Skeletal muscle cell (primary cell): ENCODE measurements around the gene CMC2.
A peak's percentile ranks its signal among the peaks of the same experiment; 100 is the strongest.

Experiments used
- DNase-seq: peaks from one replicate; pipeline ENCODE4 v3.0.0-alpha.2; 2010; ENCODE audit warnings: low read depth
- H3K4me3 ChIP-seq: 2 replicates; pipeline ENCODE4 v1.5.1; 2011; ENCODE audit warnings: low read depth, mild to moderate bottlenecking, control low read depth, low read length, moderate library complexity

CMC2 gene

DNA sequence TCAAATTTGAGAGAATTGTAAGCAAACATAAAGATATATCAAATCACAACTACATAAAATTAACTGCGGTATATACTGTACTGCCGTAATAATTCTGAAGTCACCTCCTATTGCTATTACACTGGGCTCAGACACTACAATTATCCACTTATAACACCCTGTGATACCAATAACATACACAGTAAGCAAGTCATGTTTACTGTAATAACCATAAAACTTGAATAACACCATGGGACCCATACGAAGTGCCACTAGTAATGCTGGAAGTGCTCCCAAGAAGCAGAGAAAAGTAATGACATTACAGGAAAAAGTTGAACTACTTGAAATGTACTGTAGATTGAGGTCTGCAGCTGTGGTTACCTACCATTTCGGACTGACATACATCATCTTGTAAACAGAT is 24.0 kb downstream of the CMC2 start:
- DNase-seq: no peak
- no peak overlapping the region for H3K4me3 ChIP-seq

DNA sequence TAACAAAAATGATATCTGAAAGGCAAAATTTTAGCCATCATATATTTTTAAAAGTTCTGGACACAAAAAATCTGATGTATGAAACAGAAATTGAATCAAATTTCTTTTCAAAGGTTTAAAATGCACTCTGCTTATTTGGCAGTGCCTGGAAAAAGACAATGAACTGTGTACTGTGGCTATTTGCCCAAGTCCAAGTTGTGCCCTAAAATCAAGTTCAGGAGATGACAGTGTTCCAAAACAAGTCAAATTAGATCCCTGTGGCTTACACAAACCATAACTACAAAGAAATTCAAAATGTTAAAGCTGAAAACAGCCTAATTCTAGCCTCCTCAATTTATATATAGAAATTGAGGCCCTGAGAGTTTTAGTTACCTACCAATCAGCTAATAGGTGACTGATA is 25.6 kb downstream of the CMC2 start:
- H3K4me3 ChIP-seq: no peak overlapping the region
- no peak for DNase-seq

DNA sequence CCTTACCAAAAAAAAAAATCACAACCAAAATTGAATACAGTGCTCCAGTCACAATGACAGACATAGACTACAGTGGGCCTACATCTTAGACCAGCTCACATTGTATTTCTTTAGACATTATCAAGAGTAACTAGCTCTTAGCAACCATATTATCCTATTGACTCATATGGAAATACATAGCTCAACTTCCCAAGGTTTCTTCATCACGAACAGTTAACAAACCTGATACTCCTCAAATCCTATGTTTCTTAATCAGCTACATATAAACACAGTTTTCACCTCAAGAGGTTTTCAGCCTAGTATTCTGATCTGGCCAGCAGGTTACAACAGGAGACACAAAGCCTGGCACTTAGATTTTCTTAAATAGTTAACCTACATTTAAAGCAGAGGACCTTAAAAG is 29.7 kb downstream of the CMC2 start:
- no peak for DNase-seq
- H3K4me3 ChIP-seq: no peak overlapping the region

DNA sequence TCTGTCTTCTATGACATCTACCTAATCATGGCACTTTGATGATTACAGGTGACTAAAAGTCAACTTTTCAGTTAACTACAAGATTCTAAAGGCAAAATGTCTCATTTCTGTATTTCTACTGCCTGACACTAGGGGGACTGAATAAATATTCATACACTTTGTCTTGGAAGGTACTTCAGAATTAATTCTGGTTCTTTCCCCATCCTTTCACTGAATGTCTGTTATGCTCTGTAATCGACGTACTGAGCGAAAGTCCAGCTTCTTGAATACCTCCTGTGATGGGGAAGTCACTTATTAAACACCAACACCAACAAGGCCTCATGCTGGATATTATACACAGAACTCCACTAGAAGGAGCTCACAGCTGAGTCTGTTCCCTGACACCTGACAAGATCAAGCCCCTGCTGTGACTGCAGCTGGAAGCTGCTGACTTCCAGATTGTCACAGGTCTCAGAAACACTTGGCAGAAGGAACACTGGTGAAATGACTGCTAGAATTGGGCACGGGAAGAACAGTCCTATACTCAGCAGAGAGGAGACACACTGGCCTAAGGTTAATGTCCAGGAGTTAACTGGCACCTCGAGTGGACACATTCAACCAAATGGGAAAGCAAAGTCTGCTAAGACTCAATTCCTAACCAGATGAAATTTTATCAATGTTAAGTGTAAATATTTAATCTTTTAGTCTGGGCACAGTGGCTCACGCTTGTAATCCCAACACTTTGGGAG is 31.9 kb downstream of the CMC2 start:
- DNase-seq: no peak
- H3K4me3 ChIP-seq: no peak overlapping the region

DNA sequence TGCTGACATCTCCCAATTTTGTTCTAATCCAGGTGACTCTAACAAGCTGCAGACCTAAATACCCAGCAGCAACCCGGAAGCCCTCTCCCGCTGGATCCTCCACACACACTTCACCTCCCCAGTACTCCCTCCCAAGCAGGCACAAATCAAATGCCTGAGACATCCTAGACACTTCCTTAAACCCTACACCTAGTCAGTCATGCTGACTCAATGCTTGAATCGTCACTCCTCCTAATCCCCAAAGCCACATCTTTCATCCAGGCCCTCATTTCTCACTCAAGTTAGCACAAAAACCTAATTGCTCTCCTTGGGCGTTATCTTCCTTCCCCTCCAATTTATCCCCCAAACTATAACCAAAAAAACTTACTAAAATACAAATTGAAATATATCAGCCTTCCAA is 32.7 kb downstream of the CMC2 start:
- DNase-seq: peak; percentile 19

DNA sequence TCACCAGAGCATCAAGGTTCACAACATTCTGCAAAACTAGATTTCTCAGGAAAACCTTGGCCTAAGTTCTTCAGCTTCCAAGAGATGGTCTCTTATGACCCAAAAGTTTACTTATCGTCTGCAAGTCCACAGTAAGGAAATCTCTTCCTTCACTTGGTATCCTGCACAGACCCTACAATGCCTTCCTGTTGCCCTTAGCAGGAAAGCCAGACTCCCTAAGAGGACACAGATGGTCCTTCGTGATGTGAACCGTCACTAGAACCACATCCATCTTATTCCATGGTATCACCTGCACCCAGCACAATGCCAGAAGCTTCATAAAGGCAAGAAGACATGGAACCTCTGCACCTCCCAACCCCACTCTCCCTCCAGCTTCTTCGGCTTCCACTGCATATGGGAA is 34.1 kb downstream of the CMC2 start:
- H3K4me3 ChIP-seq: no peak overlapping the region
- no peak for DNase-seq

More for the DNA sequence above, 32.7 kb downstream of the CMC2 start:
- no peak overlapping the region for H3K4me3 ChIP-seq

DNA sequence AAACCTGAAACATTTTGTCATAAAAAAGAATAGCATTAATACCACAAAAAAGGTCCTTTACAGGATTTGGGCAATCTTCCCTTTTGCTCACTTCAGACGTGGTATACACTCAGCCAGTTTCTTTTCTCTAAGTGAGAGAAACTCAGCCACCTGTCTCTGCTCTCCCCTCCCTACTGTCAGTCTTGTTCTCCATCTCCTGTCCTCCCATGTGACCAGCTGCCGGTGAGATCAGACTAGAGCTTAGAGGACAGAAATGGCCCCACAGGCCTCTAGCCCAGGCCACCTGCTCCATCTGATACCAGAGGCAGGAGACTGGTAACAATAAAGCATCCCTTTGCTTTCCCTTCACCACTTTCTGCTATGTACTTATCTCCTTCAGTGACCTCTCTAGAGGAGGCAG is 34.9 kb downstream of the CMC2 start:
- no peak for DNase-seq
- no peak overlapping the region for H3K4me3 ChIP-seq

DNA sequence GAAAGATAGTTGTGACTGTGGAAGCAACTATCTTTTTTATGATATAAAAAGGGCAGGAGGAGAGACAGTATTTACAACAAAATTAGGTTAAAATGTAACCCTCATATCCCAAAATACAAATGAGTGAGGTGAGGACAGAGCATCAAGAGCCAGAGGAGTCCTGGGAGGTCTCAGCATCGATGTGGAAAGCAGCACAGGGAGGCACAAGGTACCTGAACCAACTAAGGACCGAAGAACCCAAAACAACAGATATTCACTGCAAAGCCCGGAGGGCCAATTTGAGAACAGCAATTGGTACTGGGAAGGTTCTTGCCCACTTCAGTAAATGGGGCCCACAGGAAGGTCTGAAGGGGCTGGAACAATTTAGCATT is 37.6 kb downstream of the CMC2 start:
- H3K4me3 ChIP-seq: no peak overlapping the region
- DNase-seq: no peak

DNA sequence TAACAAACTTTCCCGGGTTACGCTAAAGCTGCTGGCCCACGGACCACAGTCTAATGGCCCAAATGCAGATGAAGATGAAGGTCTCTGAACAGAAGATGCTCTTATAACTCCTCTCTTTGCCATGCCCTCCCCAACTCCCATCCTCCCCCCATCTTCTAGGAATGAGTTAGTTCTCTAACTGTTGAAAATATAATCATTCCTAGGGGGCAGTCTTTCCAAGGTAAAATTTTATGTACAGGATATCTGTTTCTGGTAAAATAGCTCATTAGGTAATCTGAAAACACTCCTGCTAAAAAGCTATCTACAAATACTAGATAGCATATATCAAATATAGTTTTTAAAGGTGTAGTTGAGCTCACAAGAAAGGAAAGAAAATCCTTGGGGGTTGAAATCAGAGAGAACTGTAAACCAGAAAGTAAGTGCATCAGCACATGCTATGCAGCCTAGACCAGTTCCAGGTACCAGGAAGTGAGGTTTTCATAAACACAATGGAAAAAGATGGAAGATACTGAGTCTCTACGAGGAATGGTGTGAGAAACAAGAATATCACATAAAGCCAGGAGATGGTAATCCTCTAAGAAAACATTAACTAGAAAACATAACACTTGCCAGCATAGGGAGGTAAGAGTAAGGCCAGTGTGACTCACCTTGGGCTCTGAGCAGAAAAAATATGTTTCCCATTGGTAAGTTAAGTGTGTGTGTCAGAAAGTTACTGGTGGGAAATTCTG is 38.1 kb downstream of the CMC2 start:
- H3K4me3 ChIP-seq: no peak overlapping the region
- no peak for DNase-seq

DNA sequence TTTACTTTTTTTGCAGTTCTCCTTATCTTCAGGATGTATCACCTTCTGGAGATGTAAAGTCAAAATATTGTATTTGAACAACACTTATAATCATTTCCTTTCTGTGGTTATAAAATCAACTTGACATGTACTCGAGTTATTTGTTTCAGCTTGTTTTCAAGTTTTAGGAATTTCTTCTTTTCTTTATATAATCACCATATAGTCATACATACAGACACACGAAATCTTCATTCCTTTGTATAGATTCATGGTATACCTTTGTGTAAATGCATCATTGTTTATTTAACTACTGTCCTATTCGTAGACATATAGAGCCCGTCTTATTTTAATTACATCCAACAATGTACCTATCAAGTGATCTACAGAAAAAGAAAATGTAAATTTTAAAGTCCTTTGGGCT is 40.1 kb downstream of the CMC2 start:
- no peak overlapping the region for H3K4me3 ChIP-seq
- DNase-seq: no peak

DNA sequence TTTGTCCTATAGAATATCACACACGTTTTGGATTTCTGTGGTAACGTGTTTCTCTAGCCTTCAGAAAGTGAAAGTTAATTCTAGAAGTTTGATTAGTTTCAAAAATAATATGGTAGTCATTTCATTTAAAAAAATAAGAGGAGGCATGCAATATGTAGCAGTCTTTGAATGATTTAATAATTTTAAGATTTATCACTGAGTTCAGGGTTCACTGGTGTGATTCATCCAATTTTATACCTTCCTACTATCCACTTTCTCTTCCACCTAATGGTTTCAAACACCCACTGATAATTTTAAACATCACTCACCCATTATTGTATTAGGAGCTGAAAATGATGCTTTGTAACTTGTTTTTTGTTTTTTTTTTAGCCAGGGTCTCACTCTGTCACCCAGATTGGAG is 42.3 kb downstream of the CMC2 start:
- H3K4me3 ChIP-seq: no peak overlapping the region
- no peak for DNase-seq

DNA sequence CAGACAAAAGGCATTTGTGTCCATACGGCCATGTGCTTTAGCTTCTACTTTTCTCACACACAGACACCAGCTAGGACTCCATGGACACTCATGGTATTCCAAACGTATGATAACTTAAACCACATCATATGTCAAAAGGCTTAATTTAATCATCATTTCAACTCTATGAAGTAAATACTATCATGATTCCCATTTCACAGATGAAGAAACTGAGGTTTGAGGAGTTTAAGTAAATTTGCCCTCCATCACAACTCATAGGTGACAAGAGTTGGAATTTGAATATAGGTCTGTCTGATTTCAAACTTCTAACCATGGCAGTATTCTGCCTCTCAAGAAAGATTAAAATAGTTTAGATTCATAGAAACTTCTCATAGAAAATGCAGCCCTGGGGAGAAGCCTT is 43.8 kb downstream of the CMC2 start:
- H3K4me3 ChIP-seq: no peak overlapping the region
- no peak for DNase-seq

DNA sequence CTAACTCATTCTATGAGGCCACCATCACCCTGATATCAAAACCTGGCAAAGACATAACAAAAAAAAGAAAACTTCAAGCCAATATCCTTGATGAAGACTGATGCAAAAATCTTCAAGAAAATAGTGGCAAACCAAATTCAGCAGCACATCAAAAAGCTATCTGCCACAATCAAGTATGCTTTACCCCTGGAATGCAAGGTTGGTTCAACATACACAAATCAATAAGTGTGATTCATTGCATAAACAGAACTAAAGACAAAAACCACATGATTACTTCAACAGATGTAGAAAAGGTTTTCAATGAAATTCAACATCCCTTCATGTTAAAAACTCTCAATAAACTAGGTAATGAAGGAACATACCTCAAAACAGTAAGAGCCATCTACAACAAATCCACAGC is 48.4 kb downstream of the CMC2 start:
- no peak overlapping the region for H3K4me3 ChIP-seq
- no peak for DNase-seq

DNA sequence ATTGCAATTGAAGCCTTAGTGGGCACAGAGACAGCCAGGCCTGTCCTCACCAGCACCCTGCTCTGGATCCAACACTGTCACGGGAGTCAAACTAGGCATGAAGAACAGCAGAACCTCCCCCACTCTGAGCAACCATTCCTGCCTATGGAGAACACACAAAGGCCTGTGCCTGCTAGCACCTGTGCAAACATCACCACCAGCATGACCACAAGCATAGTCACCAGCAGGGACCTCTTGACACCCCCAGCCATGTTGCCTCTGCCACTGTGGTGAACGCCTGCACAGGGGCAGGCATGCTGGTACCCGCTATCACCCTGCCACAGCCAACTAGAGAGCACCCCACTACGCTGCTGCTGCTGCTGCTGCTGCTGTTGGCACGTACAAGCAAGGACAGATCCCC is 51.7 kb downstream of the CMC2 start:
- H3K4me3 ChIP-seq: no peak overlapping the region
- no peak for DNase-seq

DNA sequence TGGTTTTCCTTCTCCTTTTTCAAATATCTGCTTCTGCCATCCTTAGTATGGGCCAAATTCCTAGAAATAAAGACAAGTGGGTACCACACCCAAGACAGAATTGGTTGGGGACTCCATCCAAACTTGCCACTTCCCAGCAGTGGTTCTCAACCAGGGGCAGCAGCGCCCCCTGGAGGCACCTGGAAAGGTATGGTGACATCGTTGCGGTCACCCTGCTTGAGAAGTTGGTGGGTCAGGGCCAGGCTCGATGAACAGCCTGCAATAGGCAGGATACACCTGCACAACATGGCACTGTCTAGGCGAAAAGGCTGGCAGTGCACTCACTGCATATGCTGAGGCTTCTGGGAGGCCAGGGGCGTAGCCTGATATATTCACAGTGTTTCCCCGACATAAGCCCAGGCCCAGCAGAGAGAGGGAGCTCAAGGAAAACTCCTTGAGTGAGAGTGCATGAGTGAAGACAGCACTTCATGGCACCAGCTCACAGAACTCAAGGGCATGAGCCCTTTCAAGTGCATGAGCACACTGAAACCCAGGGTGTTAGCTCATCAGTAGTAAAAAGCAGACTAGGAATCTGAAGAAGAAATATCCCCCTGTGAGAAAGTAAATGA is 57.7 kb downstream of the CMC2 start:
- H3K4me3 ChIP-seq: no peak overlapping the region
- DNase-seq: no peak

DNA sequence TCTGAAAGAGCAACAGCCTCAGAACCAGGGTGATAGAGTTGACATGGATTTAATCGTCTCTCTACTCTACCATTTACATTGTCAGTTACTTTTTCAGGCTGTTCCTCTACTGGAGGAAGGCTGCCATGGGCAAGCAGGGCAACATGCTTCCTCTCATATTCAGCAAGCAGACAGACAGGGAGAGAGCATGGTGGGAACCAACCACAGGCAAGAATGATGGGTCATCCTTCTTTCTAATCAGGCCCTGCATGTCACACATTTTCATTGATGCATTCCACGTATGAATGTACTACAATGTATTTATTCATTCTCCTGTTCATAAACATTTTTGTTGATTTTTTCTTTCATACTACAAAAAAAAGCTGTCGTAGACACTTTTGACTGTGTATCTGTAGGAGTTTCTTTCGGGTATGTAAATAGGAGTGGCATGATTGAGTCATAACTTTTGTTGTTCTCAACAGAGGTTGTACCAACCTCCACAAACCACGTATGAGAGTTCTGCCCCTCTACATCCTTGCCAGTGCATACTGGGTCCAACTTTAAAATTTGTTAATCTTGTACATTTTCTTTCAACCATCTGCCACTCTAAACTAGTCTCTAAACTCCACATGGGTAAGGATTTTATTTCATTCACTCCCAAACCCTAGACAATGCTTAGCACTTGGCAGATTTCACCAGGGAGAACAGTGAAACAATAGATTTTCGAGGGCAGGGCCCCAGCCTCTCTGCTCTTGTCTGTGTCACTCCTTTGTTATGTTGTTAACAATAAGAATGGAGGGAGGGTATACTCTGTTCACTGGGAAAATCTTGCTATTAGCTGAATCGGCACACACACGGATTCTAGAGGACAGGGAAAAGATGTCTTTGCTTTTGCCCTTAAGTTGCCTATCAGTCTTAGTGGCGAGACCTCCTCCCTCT is 58.7 kb downstream of the CMC2 start:
- no peak overlapping the region for H3K4me3 ChIP-seq
- DNase-seq: no peak

DNA sequence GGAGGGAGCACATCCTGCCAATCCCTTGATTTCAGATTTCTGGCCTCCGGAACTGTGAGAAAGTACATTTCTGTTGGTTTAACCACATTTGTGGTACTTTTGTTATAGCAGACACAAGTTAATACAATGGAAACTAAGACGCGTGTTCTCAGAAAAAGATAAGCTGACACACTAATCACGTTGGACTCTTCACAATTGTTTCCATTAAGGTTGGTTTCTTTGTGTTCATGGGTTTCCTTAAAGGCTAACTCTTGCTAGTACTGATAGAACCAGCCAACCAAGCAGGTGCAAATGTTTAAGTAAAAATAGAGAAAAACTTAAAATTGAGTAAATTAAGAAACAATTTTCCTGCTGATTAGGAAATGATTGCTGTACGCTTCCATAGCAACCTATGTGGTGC is 59.4 kb downstream of the CMC2 start:
- no peak for DNase-seq

DNA sequence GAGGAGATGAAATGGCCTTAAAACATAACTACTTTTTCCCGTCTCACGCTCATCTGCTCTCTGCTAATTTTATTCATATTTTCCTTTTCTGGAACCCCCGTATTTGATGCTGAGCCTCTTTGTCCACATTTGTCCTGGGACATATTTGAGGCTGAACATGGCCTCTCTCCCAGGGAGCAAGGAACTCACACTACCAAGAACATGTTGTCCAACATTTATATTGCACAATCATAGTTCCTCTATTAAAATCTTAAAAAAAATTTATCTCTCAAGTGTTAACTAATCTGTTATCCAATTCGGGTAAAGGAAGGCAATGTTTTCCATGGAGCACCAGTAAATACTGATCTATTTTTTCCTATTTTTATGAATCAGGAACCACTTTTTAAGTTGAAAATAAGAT is 60.2 kb downstream of the CMC2 start:
- H3K4me3 ChIP-seq: no peak overlapping the region
- peak; percentile 25 for DNase-seq

More for the DNA sequence above, 59.4 kb downstream of the CMC2 start:
- no peak overlapping the region for H3K4me3 ChIP-seq

DNA sequence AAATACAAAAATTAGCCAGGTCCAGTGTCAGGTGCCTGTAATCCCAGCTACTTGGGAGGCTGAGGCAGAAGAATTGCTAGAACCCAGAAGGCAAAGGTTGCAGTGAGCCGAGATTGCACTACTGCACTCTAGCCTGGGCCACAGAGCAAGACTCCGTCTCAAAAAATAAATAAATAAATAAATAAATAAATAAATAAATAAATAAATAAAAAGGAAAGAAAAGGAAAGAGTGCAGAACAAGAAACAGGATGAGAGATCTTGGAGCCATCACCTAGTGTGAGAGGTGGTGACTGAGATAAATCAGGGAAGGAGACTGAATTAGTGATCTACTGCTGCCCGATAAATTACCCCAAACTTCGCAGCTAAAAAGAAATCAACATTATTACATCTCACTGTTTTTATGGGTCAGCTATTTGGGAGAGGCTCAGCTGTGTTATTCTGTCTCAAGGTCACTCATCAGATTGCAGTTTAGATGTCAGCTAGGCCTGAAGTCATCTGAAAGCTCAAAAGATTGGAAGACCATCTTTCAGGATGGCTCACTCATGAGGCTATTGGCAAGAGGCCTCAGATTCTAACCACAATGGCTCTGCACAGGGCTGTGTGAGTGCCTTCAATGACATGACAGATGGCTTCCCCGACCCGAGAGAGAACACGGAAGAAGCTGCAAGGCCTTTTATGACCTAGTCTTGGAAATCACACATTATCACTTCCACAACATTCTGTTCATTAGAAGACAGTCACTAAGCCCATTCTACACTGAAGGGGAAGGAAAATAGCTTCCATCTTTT is 66.4 kb downstream of the CMC2 start:
- no peak overlapping the region for H3K4me3 ChIP-seq
- DNase-seq: peak; percentile 28
